Ishikawa (cell line): ENCODE measurements around the gene CD68.

Experiments
- CEBPB ChIP-seq: IDR thresholded peaks from 2 replicates; pipeline ENCODE4 v1.6.1; 2012
- CREB1 ChIP-seq: IDR thresholded peaks from 2 replicates; pipeline ENCODE4 v1.6.1; 2012; ENCODE audit warnings: low read depth
- EGR1 ChIP-seq: IDR thresholded peaks from 2 replicates; pipeline ENCODE4 v1.6.1; 2012
- EP300 ChIP-seq: IDR thresholded peaks from 2 replicates; pipeline ENCODE4 v1.6.1; 2012; ENCODE audit warnings: borderline replicate concordance
- FOXM1 ChIP-seq: IDR thresholded peaks from 2 replicates; pipeline ENCODE4 v1.6.1; 2012; ENCODE audit warnings: low read depth, borderline replicate concordance
- MAX ChIP-seq: IDR thresholded peaks from 2 replicates; pipeline ENCODE4 v1.6.1; 2012
- NFIC ChIP-seq: IDR thresholded peaks from 2 replicates; pipeline ENCODE4 v1.6.1; 2012
- RAD21 ChIP-seq: IDR thresholded peaks from 2 replicates; pipeline ENCODE4 v1.6.1; 2012; ENCODE audit warnings: low read depth
- REST ChIP-seq: IDR thresholded peaks from 2 replicates; pipeline ENCODE4 v1.6.1; 2012; ENCODE audit warnings: low read depth, mild to moderate bottlenecking
- TAF1 ChIP-seq: IDR thresholded peaks from 2 replicates; pipeline ENCODE4 v1.6.1; 2012; ENCODE audit warnings: low read depth, mild to moderate bottlenecking
- TCF12 ChIP-seq: IDR thresholded peaks from 2 replicates; pipeline ENCODE4 v1.6.1; 2012; ENCODE audit warnings: low read depth
- TEAD4 ChIP-seq: IDR thresholded peaks from 2 replicates; pipeline ENCODE4 v1.6.1; 2012
- USF1 ChIP-seq: IDR thresholded peaks from 2 replicates; pipeline ENCODE4 v1.6.1; 2012
- YY1 ChIP-seq: IDR thresholded peaks from 2 replicates; pipeline ENCODE4 v1.6.1; 2012; ENCODE audit warnings: low read depth
- ZBTB7A ChIP-seq: IDR thresholded peaks from 2 replicates; pipeline ENCODE4 v1.6.1; 2012; ENCODE audit warnings: low read depth

Gene CD68

GRCh38 chr17:7544911-7545310 is 34.5 kb upstream of the CD68 start:
- TF ChIP-seq TAF1 (no peak), REST (no peak), YY1 (no peak), ZBTB7A (no peak), TEAD4 (no peak), NFIC (no peak), CEBPB (no peak), CREB1 (no peak), MAX (no peak), EP300 (no peak), FOXM1 (no peak), USF1 (no peak), RAD21 (no peak), EGR1 (no peak)

GRCh38 chr17:7548585-7549400 is 30.6 kb upstream of the CD68 start, which contains the start of gene TNFSF12:
TNFSF12 (plus strand) TSS chr17:7549058; CDS start chr17:7549154, 96 bp downstream.
- TF ChIP-seq TCF12: no peak
- no peak for TF ChIP-seq REST
- no peak for TF ChIP-seq NFIC
- no peak for TF ChIP-seq CREB1
- no peak for TF ChIP-seq EP300
- no peak for TF ChIP-seq FOXM1
- no peak for TF ChIP-seq USF1
- TF ChIP-seq TAF1: 0 out of 2 replicates have a peak, but pooled peaks have one; percentile 2
- TF ChIP-seq YY1: no peak
- TF ChIP-seq ZBTB7A: peak; percentile 76; the same call in 1 of the 2 replicates
- no peak for TF ChIP-seq CEBPB
- TF ChIP-seq MAX: no peak
- no peak for TF ChIP-seq EGR1
- peak; percentile 7; the same call in 1 of the 2 replicates for TF ChIP-seq RAD21
- no peak for TF ChIP-seq TEAD4

- TF ChIP-seq YY1: no peak
- peak; percentile 79 for TF ChIP-seq EGR1
These were observed 29.9 kb upstream of the CD68 start for GRCh38 chr17:7549401-7550055.

GRCh38 chr17:7550344-7550743 is 29.1 kb upstream of the CD68 start:
- no peak for TF ChIP-seq USF1
- TF ChIP-seq MAX: no peak
- no peak for TF ChIP-seq TCF12
- TF ChIP-seq TAF1: no peak
- TF ChIP-seq REST: no peak
- no peak for TF ChIP-seq CEBPB
- TF ChIP-seq NFIC: no peak
- no peak for TF ChIP-seq YY1
- no peak for TF ChIP-seq EGR1
